MCF 10A (cell line): ENCODE measurements around the gene SH2D1B. TPM values are rescaled to one million over a fixed set of nuclear protein-coding genes. Genes with fewer than 3 reads are reported as not detected.

Source experiments
- BruUV-seq: library from RNA; stranded (reverse); fragments of 400-500 nt; replicated peaks from 2 replicates; lab custom pipeline; 2021; lab: Mats Ljungman, UMichigan
- CTCF ChIA-PET: fragments of 300-600 bp; sonication (Branson Sonifier 250); formaldehyde crosslinking; extraction: SDS; loops from one replicate; lab custom pipeline; 2021; ENCODE audit warnings: antibody characterized with exemption, inconsistent platforms; lab: Yijun Ruan, JAX
- POLR2A ChIA-PET: fragments of 300-600, 350-650 bp; sonication (Branson Sonifier 250); formaldehyde crosslinking; extraction: SDS; loops from one replicate; lab custom pipeline; 2020; ENCODE audit warnings: antibody characterized with exemption, inconsistent platforms; lab: Yijun Ruan, JAX
- DNase-seq: peaks from one replicate; pipeline ENCODE4 v3.0.0-alpha.2; 2018; ENCODE audit not compliant: unreplicated experiment
- H3K27ac Mint-ChIP-seq: one replicate; pipeline ENCODE4 v1.8.0; 2022; ENCODE audit warnings: mild to moderate bottlenecking, low read depth, mixed read lengths; ENCODE audit not compliant: unreplicated experiment
- H3K27me3 Mint-ChIP-seq: one replicate; pipeline ENCODE4 v1.8.0; 2022; ENCODE audit warnings: mixed read lengths; ENCODE audit not compliant: insufficient read depth, unreplicated experiment
- H3K36me3 Mint-ChIP-seq: one replicate; pipeline ENCODE4 v1.8.0; 2022; ENCODE audit warnings: mild to moderate bottlenecking, moderate library complexity, mixed read lengths; ENCODE audit not compliant: insufficient read depth, unreplicated experiment
- H3K4me1 Mint-ChIP-seq: one replicate; pipeline ENCODE4 v1.8.0; 2022; ENCODE audit warnings: mixed read lengths; ENCODE audit not compliant: insufficient read depth, unreplicated experiment
- H3K4me3 Mint-ChIP-seq: one replicate; pipeline ENCODE4 v1.8.0; 2022; ENCODE audit warnings: mild to moderate bottlenecking, moderate library complexity, mixed read lengths; ENCODE audit not compliant: unreplicated experiment
- H3K9me3 Mint-ChIP-seq: one replicate; pipeline ENCODE4 v1.8.0; 2022; ENCODE audit warnings: mixed read lengths; ENCODE audit not compliant: unreplicated experiment
- intact Hi-C: fragments of 100-400 bp; cut with micrococcal nuclease; formaldehyde crosslinking; loops from 2 replicates; pipeline ENCODE4 v1.14.1; 2022
- total RNA-seq: library from RNA; stranded (reverse); gene quantifications from 2 replicates; pipeline ENCODE4 v1.2.3, GENCODE V29; 2022
- TF ChIP-seq, protein P1 (sequence below): fragments of 200-600 bp; IDR thresholded peaks from one replicate; pipeline ENCODE4 v1.8.0; 2022; ENCODE audit warnings: antibody characterized with exemption, mild to moderate bottlenecking; ENCODE audit not compliant: unreplicated experiment

SH2D1B gene
- total RNA-seq, 1 experiment from 2014 or later = not detected

DNA sequence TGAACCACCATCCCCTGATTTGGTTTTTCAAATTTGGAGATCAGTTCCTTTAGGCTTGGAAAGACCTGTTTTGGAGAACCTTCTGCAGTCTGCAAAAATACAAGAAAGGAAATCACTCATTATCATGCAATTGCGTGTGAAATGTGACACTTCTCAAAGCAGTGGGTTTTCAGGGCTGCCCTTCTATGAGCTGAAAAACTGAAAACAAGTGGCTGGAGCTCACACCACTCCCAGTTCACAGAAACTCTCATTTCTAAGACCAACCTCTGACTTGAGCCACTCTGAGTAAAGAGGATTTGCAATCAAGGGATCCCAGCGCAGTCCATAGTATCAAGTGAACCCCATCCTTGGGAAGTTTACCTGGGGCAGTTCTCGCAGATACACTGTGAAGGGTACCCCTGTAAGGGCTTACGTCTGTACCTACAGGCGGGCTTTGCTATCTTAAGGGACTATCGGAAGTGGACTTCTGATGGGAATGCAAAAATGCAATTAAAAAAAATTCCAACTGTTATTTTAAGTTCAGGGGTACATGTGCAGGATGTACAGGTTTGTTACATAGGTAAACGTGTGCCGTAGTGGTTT lies 12.8 kb downstream of the SH2D1B start:
- Mint-ChIP-seq H3K27ac (no peak overlapping the region), H3K36me3 (no peaks in the 10 kb centered on the region), H3K9me3 (no peaks in the 10 kb centered on the region), H3K4me3 (no peak overlapping the region), H3K4me1 (no peaks in the 10 kb centered on the region), H3K27me3 (peaks cover 40% of the 10 kb centered on the region)
- CTCF ChIA-PET = interaction anchor here (0.6 to 2.4 kb wide), 8 partner anchors 10 to 362 kb away, joined by 3 to 8 read pairs (median 4); partner anchors contain the start of gene SPATA46
- no peak for DNase-seq
- TF ChIP-seq, protein P1, sequence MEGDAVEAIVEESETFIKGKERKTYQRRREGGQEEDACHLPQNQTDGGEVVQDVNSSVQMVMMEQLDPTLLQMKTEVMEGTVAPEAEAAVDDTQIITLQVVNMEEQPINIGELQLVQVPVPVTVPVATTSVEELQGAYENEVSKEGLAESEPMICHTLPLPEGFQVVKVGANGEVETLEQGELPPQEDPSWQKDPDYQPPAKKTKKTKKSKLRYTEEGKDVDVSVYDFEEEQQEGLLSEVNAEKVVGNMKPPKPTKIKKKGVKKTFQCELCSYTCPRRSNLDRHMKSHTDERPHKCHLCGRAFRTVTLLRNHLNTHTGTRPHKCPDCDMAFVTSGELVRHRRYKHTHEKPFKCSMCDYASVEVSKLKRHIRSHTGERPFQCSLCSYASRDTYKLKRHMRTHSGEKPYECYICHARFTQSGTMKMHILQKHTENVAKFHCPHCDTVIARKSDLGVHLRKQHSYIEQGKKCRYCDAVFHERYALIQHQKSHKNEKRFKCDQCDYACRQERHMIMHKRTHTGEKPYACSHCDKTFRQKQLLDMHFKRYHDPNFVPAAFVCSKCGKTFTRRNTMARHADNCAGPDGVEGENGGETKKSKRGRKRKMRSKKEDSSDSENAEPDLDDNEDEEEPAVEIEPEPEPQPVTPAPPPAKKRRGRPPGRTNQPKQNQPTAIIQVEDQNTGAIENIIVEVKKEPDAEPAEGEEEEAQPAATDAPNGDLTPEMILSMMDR = no peak
- intact Hi-C loops = loop anchor here (10.0 kb wide), 1 partner anchor 604 kb away; no protein-coding TSS in a partner anchor
- POLR2A ChIA-PET = interaction anchor here (0.9 kb wide), 1 partner anchor 12 kb away, joined by 3 read pairs; no protein-coding TSS in a partner anchor
- no TSS peak for BruUV-seq

DNA sequence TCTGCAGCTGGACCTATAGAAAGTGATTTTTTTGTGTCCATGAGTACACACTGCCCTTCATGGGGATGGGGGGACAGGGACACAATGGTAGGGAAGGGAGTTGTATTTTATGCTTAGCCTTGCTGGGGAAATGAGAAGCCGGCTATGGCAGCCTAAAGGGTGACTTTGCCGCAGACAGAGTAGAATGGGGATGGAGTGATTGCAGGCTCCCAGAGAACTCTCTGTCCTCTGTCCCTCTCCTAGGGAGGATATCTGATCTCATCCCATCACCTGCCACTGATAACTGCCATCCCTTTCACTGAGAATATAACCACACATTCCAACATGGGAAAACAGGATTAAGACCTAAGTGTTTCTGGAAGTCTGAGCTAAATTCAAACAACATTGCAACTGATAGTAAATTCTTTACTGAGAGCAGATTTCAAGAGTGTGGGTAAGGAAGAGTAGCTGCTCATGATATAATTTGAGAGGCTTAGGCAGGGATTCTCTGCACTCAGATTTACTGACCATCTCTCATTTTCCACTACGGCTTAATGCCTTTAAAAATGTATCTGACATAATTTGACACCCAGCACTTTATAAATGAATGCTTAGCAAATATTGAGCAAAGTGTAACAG lies 13.9 kb downstream of the SH2D1B start:
- H3K4me3 Mint-ChIP-seq = no peak overlapping the region
- no peak for DNase-seq
- peaks cover 40% of the 10 kb centered on the region for H3K27me3 Mint-ChIP-seq
- CTCF ChIA-PET = interaction anchor here (0.7 to 2.4 kb wide), 8 partner anchors 9 to 343 kb away, joined by 3 to 8 read pairs (median 4); no protein-coding TSS in a partner anchor
- H3K9me3 Mint-ChIP-seq = no peaks in the 10 kb centered on the region
- no TSS peak for BruUV-seq
- H3K27ac Mint-ChIP-seq = no peak overlapping the region
- H3K36me3 Mint-ChIP-seq = no peaks in the 10 kb centered on the region
- POLR2A ChIA-PET = no interaction called here
- intact Hi-C loops = loop anchor here (10.0 kb wide), 1 partner anchor 603 kb away; no protein-coding TSS in a partner anchor
- TF ChIP-seq, protein P1 = no peak
- no peaks in the 10 kb centered on the region for H3K4me1 Mint-ChIP-seq

DNA sequence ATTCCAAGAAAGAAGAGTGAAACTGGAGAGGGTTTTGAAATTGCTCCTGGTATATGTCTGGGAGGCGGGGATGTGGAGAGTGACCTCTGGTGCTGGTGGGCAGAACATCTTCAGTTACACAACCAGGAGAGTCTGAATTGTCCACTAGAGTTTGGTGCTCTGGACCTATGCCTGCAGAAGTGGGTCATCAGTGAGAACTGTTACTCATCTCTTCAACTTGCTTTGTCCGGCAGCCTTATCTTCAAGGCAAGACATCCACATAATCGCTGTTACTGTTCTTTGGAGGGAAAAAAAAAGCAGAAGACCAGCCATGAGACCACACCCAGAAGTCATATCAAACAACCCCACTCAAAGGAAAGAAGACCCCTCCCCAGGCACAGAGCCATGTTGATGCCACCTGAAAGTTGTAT lies 14.9 kb downstream of the SH2D1B start:
- TF ChIP-seq, protein P1 = no peak
- H3K4me3 Mint-ChIP-seq = no peak overlapping the region
- DNase-seq = peak; percentile 27
- H3K4me1 Mint-ChIP-seq = peaks cover 2% of the 10 kb centered on the region
- no peaks in the 10 kb centered on the region for H3K36me3 Mint-ChIP-seq
- intact Hi-C loops = loop anchor here (10.0 kb wide), 1 partner anchor 602 kb away; no protein-coding TSS in a partner anchor
- H3K27ac Mint-ChIP-seq = no peak overlapping the region
- CTCF ChIA-PET = interaction anchor here (1.2 to 2.4 kb wide), 2 partner anchors 11 to 341 kb away, joined by 4 to 8 read pairs; no protein-coding TSS in a partner anchor
- POLR2A ChIA-PET = no interaction called here
- H3K27me3 Mint-ChIP-seq = peaks cover 40% of the 10 kb centered on the region
- BruUV-seq = no TSS peak
- H3K9me3 Mint-ChIP-seq = no peaks in the 10 kb centered on the region

DNA sequence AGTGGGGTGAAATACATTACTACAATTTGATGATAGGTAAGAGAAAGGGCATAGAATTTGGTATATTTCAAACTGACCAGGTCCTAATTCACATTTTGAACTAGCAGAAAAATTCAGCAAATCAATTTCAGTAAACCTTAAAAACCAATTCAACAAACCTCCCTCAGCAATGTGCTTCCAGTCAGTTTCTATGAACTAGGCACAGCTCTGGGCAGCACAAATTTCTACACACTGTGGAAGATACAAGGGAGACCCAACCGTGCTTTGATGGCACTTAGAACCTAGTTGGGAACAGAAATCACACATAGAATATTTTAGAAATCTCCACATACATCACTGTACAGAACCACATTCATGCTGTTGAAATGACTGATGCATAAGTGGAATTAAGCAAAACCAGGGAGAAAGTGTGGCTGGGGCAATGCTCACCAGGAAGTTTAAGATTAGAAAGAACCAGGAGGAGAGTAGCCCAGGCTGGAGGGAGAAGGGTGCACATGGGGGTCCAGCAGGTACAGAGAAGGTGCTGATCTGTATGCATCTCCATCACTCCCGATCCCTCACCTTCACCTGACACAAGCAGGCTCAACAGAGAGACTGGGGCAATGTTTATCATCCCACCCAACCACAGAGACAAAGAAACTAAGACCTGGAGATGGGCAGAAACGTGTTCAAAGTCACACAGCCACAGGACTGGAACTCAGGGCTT lies 15.6 kb downstream of the SH2D1B start:
- no peak for DNase-seq
- H3K4me3 Mint-ChIP-seq = no peak overlapping the region
- ChIA-PET CTCF (interaction anchor here (0.6 to 8.0 kb wide), 4 partner anchors 25 to 343 kb away, joined by 3 to 171 read pairs (median 6); no protein-coding TSS in a partner anchor), POLR2A (interaction anchor here (1.1 kb wide), 1 partner anchor 8 kb away, joined by 3 read pairs; no protein-coding TSS in a partner anchor)
- intact Hi-C loops = loop anchor here (10.0 kb wide), 1 partner anchor 602 kb away; no protein-coding TSS in a partner anchor
- BruUV-seq = no TSS peak
- peaks cover 40% of the 10 kb centered on the region for H3K27me3 Mint-ChIP-seq
- H3K4me1 Mint-ChIP-seq = peaks cover 9% of the 10 kb centered on the region
- no peaks in the 10 kb centered on the region for H3K36me3 Mint-ChIP-seq
- TF ChIP-seq, protein P1 = no peak
- H3K27ac Mint-ChIP-seq = no peak overlapping the region
- no peaks in the 10 kb centered on the region for H3K9me3 Mint-ChIP-seq
